Measurements from ENCODE around the gene SEC14L6.

The SEC14L6 gene

DNA sequence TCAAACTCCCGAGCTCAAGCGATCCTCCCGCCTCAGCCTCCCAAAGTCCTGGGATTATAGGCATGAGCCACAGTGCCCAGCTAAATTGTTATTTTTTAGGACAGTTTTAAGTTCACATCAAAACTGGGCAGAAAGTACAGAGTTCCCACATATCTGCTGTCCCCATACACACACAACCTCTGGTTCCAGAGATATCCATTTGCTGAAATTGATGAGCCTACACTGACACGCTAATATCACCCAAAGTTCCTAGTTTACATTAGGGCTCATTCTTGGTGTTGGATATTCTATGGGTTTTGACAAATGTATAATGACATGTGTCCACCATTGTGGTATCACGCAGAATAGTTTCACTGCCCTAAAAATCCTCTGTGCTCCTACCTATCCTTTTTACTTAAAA lies 38.3 kb downstream of the SEC14L6 start:
- TF ChIP-seq, protein P1, sequence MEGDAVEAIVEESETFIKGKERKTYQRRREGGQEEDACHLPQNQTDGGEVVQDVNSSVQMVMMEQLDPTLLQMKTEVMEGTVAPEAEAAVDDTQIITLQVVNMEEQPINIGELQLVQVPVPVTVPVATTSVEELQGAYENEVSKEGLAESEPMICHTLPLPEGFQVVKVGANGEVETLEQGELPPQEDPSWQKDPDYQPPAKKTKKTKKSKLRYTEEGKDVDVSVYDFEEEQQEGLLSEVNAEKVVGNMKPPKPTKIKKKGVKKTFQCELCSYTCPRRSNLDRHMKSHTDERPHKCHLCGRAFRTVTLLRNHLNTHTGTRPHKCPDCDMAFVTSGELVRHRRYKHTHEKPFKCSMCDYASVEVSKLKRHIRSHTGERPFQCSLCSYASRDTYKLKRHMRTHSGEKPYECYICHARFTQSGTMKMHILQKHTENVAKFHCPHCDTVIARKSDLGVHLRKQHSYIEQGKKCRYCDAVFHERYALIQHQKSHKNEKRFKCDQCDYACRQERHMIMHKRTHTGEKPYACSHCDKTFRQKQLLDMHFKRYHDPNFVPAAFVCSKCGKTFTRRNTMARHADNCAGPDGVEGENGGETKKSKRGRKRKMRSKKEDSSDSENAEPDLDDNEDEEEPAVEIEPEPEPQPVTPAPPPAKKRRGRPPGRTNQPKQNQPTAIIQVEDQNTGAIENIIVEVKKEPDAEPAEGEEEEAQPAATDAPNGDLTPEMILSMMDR (IDR thresholded peaks at IDR 0.05; ENCODE audit: low read depth, low read length, missing control alignments): no peak
- in situ Hi-C loops (cut with HindIII; ENCODE audit: low sequenced_read_pairs): no loop called here
- H3K4me3 ChIP-seq (ENCODE audit: low read depth, low read length): no peak overlapping the region
- DNase-seq (ENCODE audit: low read depth): no peak

DNA sequence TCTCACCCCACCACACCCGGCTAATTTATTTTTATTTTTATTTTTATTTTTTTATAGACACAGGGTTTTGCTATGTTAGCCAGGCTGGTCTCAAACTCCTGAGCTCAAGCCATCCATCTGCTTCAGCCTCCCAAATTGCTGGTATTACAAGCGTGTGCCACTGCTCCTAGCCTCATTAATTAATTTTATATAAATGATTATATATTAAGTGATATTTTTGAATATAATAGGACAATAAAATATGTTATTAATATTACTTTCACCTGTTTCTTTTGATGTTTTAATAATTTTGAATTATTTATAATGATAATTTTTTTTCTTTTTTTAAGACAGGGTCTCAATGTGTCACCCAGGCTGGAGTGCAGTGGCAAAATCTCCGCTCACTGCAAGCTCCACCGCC lies 38.9 kb downstream of the SEC14L6 start:
- TF ChIP-seq, protein P1 (IDR thresholded peaks at IDR 0.05; ENCODE audit: low read depth, low read length, missing control alignments): no peak
- H3K4me3 ChIP-seq (ENCODE audit: low read depth, low read length): no peak overlapping the region
- in situ Hi-C loops (cut with HindIII; ENCODE audit: low sequenced_read_pairs): no loop called here
- DNase-seq (ENCODE audit: low read depth): no peak

DNA sequence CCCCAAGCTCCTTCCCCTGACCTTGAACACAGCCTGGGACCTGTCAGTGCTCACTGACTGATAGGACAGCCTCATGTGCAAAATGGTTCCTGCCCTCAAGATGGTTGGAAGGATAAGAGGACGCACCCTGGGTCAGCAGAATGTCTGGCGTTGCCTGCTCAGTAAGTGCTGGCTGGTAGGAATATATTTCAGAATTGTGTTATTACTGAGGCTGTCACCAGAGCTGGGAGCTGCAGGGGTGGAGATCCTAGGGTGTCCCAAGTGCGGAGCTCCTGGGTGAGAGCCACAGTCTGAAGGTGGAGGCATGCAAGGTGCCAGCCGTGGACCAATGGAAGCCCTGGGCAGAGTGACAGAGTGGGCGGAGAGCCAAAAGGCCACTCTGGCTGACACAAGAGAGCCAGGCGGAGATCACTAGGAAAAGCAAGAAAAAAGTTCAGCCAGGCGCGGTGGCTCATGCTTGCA lies 40.0 kb downstream of the SEC14L6 start:
- TF ChIP-seq, protein P1 (IDR thresholded peaks at IDR 0.05; ENCODE audit: low read depth, low read length, missing control alignments): no peak
- in situ Hi-C loops (cut with HindIII; ENCODE audit: low sequenced_read_pairs): no loop called here
- DNase-seq (ENCODE audit: low read depth): no peak
- H3K4me3 ChIP-seq (ENCODE audit: low read depth, low read length): no peak overlapping the region

DNA sequence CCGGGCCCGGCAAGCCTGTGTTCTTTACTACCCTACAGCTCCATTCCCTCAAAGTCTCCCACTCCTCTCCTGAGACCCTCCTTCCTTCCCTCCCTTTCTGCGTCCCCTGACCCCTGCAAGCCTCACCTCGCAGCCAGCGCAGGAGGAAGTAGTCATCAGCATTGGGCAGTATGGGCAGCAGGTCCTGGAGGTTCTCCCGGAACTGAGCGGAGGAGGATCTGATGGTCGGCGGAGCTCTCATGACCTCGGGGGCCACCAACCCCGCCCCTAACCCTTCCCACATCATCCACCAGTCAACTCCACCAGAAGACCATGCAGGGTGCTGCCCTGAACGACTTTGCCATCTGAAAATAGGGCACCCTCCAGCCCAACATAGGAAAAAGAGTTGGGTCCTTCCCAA lies 43.0 kb downstream of the SEC14L6 start:
- H3K4me3 ChIP-seq (ENCODE audit: low read depth, low read length): no peak overlapping the region
- TF ChIP-seq, protein P1 (IDR thresholded peaks at IDR 0.05; ENCODE audit: low read depth, low read length, missing control alignments): no peak
- in situ Hi-C loops (cut with HindIII; ENCODE audit: low sequenced_read_pairs): no loop called here
- no peak for DNase-seq (ENCODE audit: low read depth)

DNA sequence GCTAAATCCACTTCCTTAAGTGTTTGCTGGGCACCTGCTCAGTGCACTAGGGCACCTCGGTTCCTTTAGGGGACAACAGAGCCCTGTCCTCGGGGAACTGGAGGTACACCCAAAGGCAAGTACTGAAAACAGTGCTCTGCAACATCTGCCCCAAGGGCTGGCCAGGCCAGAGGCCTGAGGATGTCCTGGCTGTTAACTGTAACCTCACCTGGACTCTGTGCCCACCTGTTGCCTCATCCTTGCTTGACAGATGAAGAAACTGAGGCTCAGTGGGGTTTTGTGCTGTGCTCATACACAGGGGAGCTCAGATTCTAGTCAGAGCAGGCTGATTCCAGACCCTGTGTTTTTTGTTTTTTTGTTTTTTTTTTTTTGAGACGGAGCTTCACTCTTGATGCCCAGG lies 43.6 kb downstream of the SEC14L6 start:
- DNase-seq (ENCODE audit: low read depth): no peak
- H3K4me3 ChIP-seq (ENCODE audit: low read depth, low read length): no peak overlapping the region
- TF ChIP-seq, protein P1 (IDR thresholded peaks at IDR 0.05; ENCODE audit: low read depth, low read length, missing control alignments): no peak
- in situ Hi-C loops (cut with HindIII; ENCODE audit: low sequenced_read_pairs): no loop called here

DNA sequence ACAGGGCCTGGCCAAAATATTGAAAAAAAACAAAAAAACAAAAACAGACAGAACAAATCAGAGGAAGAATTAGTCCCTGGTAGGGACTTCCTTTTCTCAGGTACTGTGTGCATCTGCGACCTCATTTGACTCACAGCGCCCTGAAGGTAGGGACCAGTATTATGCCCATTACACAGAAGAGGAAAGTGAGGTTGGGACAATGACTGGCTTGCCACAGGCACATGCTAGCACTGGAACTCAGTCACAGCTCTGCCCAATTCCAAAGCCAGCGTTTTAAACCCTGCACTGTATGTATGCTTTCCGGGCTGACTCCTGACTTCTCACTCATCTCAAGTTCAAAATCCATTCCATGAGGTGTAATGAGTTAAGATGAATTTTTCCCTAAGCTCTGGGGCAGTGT lies 44.4 kb downstream of the SEC14L6 start:
- no peak overlapping the region for H3K4me3 ChIP-seq (ENCODE audit: low read depth, low read length)
- in situ Hi-C loops (cut with HindIII; ENCODE audit: low sequenced_read_pairs): no loop called here
- no peak for DNase-seq (ENCODE audit: low read depth)
- TF ChIP-seq, protein P1 (IDR thresholded peaks at IDR 0.05; ENCODE audit: low read depth, low read length, missing control alignments): no peak

DNA sequence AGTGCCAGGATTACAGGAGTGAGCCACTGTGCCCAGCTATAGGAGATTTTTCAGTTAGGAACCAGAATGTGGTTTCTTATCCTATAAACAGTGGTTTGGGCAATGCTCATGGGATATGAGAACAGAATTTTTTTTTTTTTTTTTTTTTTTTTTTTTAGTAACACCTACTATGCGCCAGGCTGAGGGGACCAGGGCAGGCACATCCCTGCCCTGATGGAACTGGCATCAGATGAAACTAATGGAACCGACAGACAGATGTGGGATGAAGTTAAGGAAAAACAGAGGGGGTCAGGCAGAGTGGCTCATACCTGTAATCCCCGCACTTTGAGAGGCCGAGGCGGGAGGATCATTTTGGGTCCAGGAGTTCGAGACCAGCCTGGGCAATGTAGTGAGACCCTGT lies 45.9 kb downstream of the SEC14L6 start:
- DNase-seq (ENCODE audit: low read depth): no peak

More for the DNA sequence above, 45.9 kb downstream of the SEC14L6 start:
- in situ Hi-C loops (cut with HindIII; ENCODE audit: low sequenced_read_pairs): no loop called here
- no peak overlapping the region for H3K4me3 ChIP-seq (ENCODE audit: low read depth, low read length)
- TF ChIP-seq, protein P1 (IDR thresholded peaks at IDR 0.05; ENCODE audit: low read depth, low read length, missing control alignments): no peak
